Omental fat pad (tissue), 4 donors: ENCODE measurements around the gene C1QTNF4. TPM values are rescaled to one million over a fixed set of nuclear protein-coding genes. Genes with fewer than 3 reads are reported as not detected.

Source experiments
- ATAC-seq: fragments of 150-250 bp; one replicate; pipeline ENCODE4 v1.9.1; 2016; ENCODE audit warnings: mild to moderate bottlenecking, moderate library complexity; ENCODE audit not compliant: low FRiP score
- DNase-seq: peaks from one replicate; pipeline ENCODE4 v3.0.0-alpha.2; 2019; ENCODE audit warnings: low spot score
- CTCF ChIP-seq, 3 donors: fragments of 450-650 bp; IDR thresholded peaks; one replicate each; pipeline ENCODE4 v1.5.1; 2016 to 2017; ENCODE audit warnings: antibody characterized with exemption in 3 of 3, mild to moderate bottlenecking in 3 of 3, moderate library complexity in 2 of 3
- total RNA-seq, 4 donors: library from RNA; depleted of rRNA; stranded (reverse); fragments of >200 nt; gene quantifications; one replicate each; pipeline ENCODE4 v1.1.0, GENCODE V29; 2016

C1QTNF4 gene
- total RNA-seq, 4 donors from 2014 or later = 0.88 to 3.6 (median 2.1) TPM

GRCh38 chr11:47607380-47607779, 13.2 kb upstream of the C1QTNF4 start:
- TF ChIP-seq CTCF (IDR thresholded peaks at IDR 0.05) = no peak
- DNase-seq = no peak
- peak; percentile 88 for ATAC-seq

GRCh38 chr11:47606731-47607130, 12.5 kb upstream of the C1QTNF4 start:
- ATAC-seq = no peak
- DNase-seq = no peak
- TF ChIP-seq CTCF (IDR thresholded peaks at IDR 0.05) = no peak

GRCh38 chr11:47605921-47606320, 11.7 kb upstream of the C1QTNF4 start:
- ATAC-seq = no peak
- TF ChIP-seq CTCF (IDR thresholded peaks at IDR 0.05) = no peak

GRCh38 chr11:47603295-47603694, 9.1 kb upstream of the C1QTNF4 start:
- DNase-seq (no peak), ATAC-seq (no peak)
- TF ChIP-seq CTCF (IDR thresholded peaks at IDR 0.05) = no peak

More at GRCh38 chr11:47605921-47606320, 11.7 kb upstream of the C1QTNF4 start:
- no peak for DNase-seq

- ATAC-seq (no peak), DNase-seq (no peak)
- no peak for TF ChIP-seq CTCF (IDR thresholded peaks at IDR 0.05)
Measured at GRCh38 chr11:47599902-47600301, 5.7 kb upstream of the C1QTNF4 start.

GRCh38 chr11:47595967-47596366, 1.8 kb upstream of the C1QTNF4 start:
- TF ChIP-seq CTCF (IDR thresholded peaks at IDR 0.05) = no peak
- DNase-seq = no peak
- ATAC-seq = no peak

GRCh38 chr11:47595029-47595428, 818 bp upstream of the C1QTNF4 start:
- TF ChIP-seq CTCF (IDR thresholded peaks at IDR 0.05) = no peak
- ATAC-seq (no peak), DNase-seq (no peak)
